ENCODE measurements around the gene LPO.

Gene LPO

GRCh38 chr17:58229384-58229783 lies 9.0 kb upstream of the LPO start:
- DNase-seq (ENCODE audit: low spot score) = no peak

- DNase-seq (ENCODE audit: low spot score) = no peak
Measured at GRCh38 chr17:58229881-58230280, 8.5 kb upstream of the LPO start.

GRCh38 chr17:58231641-58232040 lies 6.7 kb upstream of the LPO start:
- DNase-seq (ENCODE audit: low spot score) = no peak

GRCh38 chr17:58232707-58233156 lies 5.7 kb upstream of the LPO start:
- peak; percentile 60 for DNase-seq (ENCODE audit: low spot score)

- peak; percentile 29 for DNase-seq (ENCODE audit: low spot score)
Measured at GRCh38 chr17:58233543-58233942, 4.8 kb upstream of the LPO start.

- no peak for DNase-seq (ENCODE audit: low spot score)
Measured at GRCh38 chr17:58234512-58234911, 3.9 kb upstream of the LPO start.

- DNase-seq (ENCODE audit: low spot score) = no peak
Measured at GRCh38 chr17:58235821-58236220, 2.6 kb upstream of the LPO start.

GRCh38 chr17:58236394-58236793 lies 2.0 kb upstream of the LPO start:
- no peak for DNase-seq (ENCODE audit: low spot score)

GRCh38 chr17:58239987-58240386 lies 1.6 kb downstream of the LPO start:
- no peak for DNase-seq (ENCODE audit: low spot score)

GRCh38 chr17:58242171-58242784 lies 3.9 kb downstream of the LPO start:
- DNase-seq (ENCODE audit: low spot score) = no peak

GRCh38 chr17:58244963-58245362 lies 6.6 kb downstream of the LPO start:
- no peak for DNase-seq (ENCODE audit: low spot score)

GRCh38 chr17:58245428-58246103 lies 7.2 kb downstream of the LPO start:
- no peak for DNase-seq (ENCODE audit: low spot score)

- no peak for DNase-seq (ENCODE audit: low spot score)
Measured at GRCh38 chr17:58246104-58246740, 7.8 kb downstream of the LPO start.

- no peak for DNase-seq (ENCODE audit: low spot score)
Measured at GRCh38 chr17:58246781-58247180, 8.4 kb downstream of the LPO start.

- DNase-seq (ENCODE audit: low spot score) = no peak
Measured at GRCh38 chr17:58247511-58248363, 9.4 kb downstream of the LPO start.

- DNase-seq (ENCODE audit: low spot score) = no peak
Measured at GRCh38 chr17:58248955-58249269, 10.5 kb downstream of the LPO start.

- DNase-seq (ENCODE audit: low spot score) = peak; percentile 28
Measured at GRCh38 chr17:58249270-58250133, 11.1 kb downstream of the LPO start.

GRCh38 chr17:58250344-58251011 lies 12.1 kb downstream of the LPO start:
- DNase-seq (ENCODE audit: low spot score) = no peak

- DNase-seq (ENCODE audit: low spot score) = no peak
Measured at GRCh38 chr17:58252141-58252540, 13.8 kb downstream of the LPO start.

- no peak for DNase-seq (ENCODE audit: low spot score)
Measured at GRCh38 chr17:58253082-58253481, 14.7 kb downstream of the LPO start.

GRCh38 chr17:58254803-58255202 lies 16.4 kb downstream of the LPO start:
- DNase-seq (ENCODE audit: low spot score) = no peak
